H1 (cell line): ENCODE data around the gene ANO9. TPM values are rescaled to one million over a fixed set of nuclear protein-coding genes. Genes with fewer than 3 reads are reported as not detected.

Experiments
- BACH1 ChIP-seq: IDR thresholded peaks from 2 replicates; pipeline ENCODE4 v1.6.1; 2012; ENCODE audit warnings: low read length, improper control_type of control experiment
- BRCA1 ChIP-seq: IDR thresholded peaks from 2 replicates; pipeline ENCODE4 v1.6.1; 2012; ENCODE audit warnings: low read depth, low read length, improper control_type of control experiment
- CBX8 ChIP-seq: fragments of 300-800, 300-1000 bp; sonication (generic); IDR thresholded peaks from 2 replicates; pipeline ENCODE4 v1.7.1; 2016; ENCODE audit warnings: low read depth, low read length, borderline replicate concordance
- CHD7 ChIP-seq: fragments of 300-600 bp; sonication (generic); IDR thresholded peaks from 2 replicates; pipeline ENCODE4 v1.7.1; 2012; ENCODE audit warnings: low read length, moderate library complexity, mild to moderate bottlenecking, inconsistent platforms; ENCODE audit not compliant: insufficient replicate concordance
- CTBP2 ChIP-seq: IDR thresholded peaks from 2 replicates; pipeline ENCODE4 v1.7.0; 2011; ENCODE audit warnings: borderline replicate concordance, mild to moderate bottlenecking, moderate library complexity, mixed read lengths, low read length; ENCODE audit not compliant: insufficient read depth, insufficient read length
- FOSL1 ChIP-seq: IDR thresholded peaks from 2 replicates; pipeline ENCODE4 v1.6.1; 2011; ENCODE audit warnings: mild to moderate bottlenecking, low read depth, low read length, moderate library complexity; ENCODE audit not compliant: insufficient read depth
- JUND ChIP-seq: IDR thresholded peaks from 2 replicates; pipeline ENCODE4 v1.6.1; 2011; ENCODE audit warnings: mild to moderate bottlenecking, improper control_type of control experiment, low read length
- NRF1 ChIP-seq: IDR thresholded peaks from 2 replicates; pipeline ENCODE4 v1.6.1; 2011; ENCODE audit warnings: mild to moderate bottlenecking, low read depth, low read length, improper control_type of control experiment
- PHF8 ChIP-seq: fragments of 200-600 bp; sonication (generic); conservative IDR thresholded peaks from 2 replicates; pipeline ENCODE4 v1.7.1; 2012; ENCODE audit warnings: low read depth, mild to moderate bottlenecking, inconsistent platforms, low read length, moderate library complexity
- SAP30 ChIP-seq: fragments of 300-600 bp; sonication (generic); IDR thresholded peaks from 2 replicates; pipeline ENCODE4 v1.7.1; 2012; ENCODE audit warnings: low read length, moderate library complexity, mild to moderate bottlenecking, inconsistent platforms; ENCODE audit not compliant: insufficient read depth, insufficient replicate concordance
- SIX5 ChIP-seq: IDR thresholded peaks from 2 replicates; pipeline ENCODE4 v1.6.1; 2011; ENCODE audit warnings: mild to moderate bottlenecking, low read depth, low read length
- YY1 ChIP-seq: IDR thresholded peaks from 2 replicates; pipeline ENCODE4 v1.6.1; 2011; ENCODE audit warnings: low read depth, mild to moderate bottlenecking, low read length
- polyA plus RNA-seq, 7 experiments: library from polyadenylated mRNA; depleted of rRNA in 3 of 7; stranded (reverse) in 5 of 7; unstranded in 2 of 7; fragments of >200 nt in 5 of 7; fragments of 200-250 nt in 2 of 7; gene quantifications; 1 replicate in 5 of 7; 2 replicates in 1 of 7; 4 replicates in 1 of 7; pipeline versions ENCODE4 v1.2.1 to v1.2.3, GENCODE V29; 2011 to 2013; ENCODE audit warnings: missing spikeins in 2 of 7, mixed read lengths in 2 of 7
- total RNA-seq: library from RNA; stranded (reverse); fragmentation: NEBNext Ultra II Directional; extraction: Animal tissue kit (Norgen Biotek cat#: 25700); gene quantifications from 2 replicates; pipeline ENCODE4 v1.2.1, GENCODE V29; 2021

The ANO9 gene
- total and polyA plus RNA-seq, 2 of the 8 experiments (the other 6 are each of a cell fraction or from before 2014, with no cell fraction given): 20.0 to 20.7 TPM

GRCh38 chr11:453564-453963 lies 11.8 kb upstream of the ANO9 start (continued):
- TF ChIP-seq CHD7 (no peak), SAP30 (no peak), CTBP2 (no peak), FOSL1 (no peak), YY1 (no peak), BACH1 (no peak), SIX5 (no peak), CBX8 (no peak), PHF8 (no peak), NRF1 (no peak), JUND (no peak), BRCA1 (no peak)
